Measurements from ENCODE around the gene ZNF516.

GRCh38 chr18:76515576-76515975 lies 20.5 kb upstream of the ZNF516 start:
- TF ChIP-seq CTCF (IDR thresholded peaks at IDR 0.05; ENCODE audit: low read length) (no peak), EZH2 (IDR thresholded peaks at IDR 0.05; ENCODE audit: borderline replicate concordance, low read length) (no peak)

Measured in OCI-LY1 (cell line).